ENCODE results near the gene TXNRD1.

The TXNRD1 gene

DNA sequence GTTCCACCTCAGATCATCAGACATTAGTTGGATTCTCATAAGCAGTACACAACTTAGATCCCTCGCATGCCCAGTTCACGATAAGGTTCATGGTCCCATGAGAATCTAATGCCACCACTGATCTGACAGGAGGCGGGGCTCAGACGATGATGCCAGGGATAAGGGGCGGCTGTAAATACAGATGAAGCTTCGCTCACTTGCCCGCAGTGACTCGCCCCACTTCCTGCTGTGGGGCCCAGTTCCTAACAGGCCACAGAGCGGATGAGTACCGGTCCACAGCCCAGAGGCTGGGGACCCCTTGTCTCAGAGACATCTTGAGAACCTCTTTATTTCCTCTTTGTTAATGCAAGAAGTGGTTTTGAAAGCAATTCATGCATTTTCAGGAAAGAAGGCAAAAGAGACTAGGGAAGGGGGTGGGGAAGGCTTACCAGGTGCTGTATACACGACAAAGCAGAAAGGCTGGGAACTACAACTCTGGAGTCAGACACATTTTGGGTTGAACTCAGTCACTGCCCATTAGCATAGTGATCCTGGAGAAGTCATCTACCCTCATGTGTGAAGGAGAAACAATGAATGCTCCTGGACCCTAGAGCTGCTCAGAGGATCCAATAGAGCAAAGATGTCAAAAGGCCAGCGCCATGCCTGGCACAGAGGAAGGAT is 156.6 kb downstream of the TXNRD1 start:
- no peak overlapping the region for H3K27ac ChIP-seq

DNA sequence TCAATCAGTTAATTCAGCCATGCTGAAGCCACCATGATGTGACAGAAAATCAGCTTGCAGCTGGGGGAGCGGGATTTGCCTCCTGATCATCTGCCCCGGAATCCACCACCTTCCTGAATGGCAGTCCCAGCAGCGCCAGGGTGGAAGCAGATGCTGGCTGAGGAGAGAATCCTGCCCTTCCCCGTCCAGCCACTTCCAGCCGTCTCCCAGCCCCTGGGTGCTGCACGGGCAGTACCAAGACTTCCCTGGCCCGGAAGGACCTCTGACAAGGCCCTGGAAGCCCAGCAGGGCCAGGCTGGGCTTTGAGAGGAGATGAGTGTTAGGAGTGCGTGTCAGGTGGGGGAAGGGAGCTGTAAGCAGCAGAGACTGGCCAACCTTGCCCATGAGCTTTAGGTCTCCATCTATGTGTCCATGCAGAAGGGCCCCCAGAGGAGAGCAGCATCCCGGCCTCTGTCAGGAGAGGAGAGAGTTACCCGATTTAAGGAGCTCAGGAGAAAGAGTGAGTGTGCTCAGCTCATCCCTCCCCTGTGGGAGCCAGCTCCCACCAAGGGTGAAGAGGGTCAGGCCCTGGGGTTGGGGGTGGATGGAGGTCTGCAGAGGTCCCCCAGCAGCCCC is 157.2 kb downstream of the TXNRD1 start:
- H3K27ac ChIP-seq, result no peak overlapping the region
- TF ChIP-seq, protein P1, sequence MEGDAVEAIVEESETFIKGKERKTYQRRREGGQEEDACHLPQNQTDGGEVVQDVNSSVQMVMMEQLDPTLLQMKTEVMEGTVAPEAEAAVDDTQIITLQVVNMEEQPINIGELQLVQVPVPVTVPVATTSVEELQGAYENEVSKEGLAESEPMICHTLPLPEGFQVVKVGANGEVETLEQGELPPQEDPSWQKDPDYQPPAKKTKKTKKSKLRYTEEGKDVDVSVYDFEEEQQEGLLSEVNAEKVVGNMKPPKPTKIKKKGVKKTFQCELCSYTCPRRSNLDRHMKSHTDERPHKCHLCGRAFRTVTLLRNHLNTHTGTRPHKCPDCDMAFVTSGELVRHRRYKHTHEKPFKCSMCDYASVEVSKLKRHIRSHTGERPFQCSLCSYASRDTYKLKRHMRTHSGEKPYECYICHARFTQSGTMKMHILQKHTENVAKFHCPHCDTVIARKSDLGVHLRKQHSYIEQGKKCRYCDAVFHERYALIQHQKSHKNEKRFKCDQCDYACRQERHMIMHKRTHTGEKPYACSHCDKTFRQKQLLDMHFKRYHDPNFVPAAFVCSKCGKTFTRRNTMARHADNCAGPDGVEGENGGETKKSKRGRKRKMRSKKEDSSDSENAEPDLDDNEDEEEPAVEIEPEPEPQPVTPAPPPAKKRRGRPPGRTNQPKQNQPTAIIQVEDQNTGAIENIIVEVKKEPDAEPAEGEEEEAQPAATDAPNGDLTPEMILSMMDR (conservative IDR thresholded peaks at IDR 0.05), result no peak

More for the DNA sequence above, 156.6 kb downstream of the TXNRD1 start:
- TF ChIP-seq, protein P1 (conservative IDR thresholded peaks at IDR 0.05), result no peak

DNA sequence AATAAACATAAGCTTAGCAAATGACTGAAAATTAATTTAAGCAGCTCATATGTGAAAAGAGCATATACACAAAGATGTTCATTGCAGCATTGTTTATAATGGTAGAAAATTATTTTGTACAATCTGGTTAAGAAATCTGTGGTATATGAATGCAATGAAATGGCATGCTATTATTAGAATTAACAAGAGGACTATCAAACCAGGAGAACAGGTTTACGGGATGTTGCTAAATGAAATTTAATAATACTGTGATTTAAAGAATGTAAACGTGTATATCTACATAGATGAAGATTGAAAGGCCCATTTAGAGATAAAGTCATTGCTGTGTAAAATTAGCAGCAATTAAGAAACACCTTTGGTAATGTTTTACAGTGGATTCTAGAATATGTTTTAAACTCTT is 158.5 kb downstream of the TXNRD1 start:
- TF ChIP-seq, protein P1 (conservative IDR thresholded peaks at IDR 0.05), result no peak
- no peak overlapping the region for H3K27ac ChIP-seq

DNA sequence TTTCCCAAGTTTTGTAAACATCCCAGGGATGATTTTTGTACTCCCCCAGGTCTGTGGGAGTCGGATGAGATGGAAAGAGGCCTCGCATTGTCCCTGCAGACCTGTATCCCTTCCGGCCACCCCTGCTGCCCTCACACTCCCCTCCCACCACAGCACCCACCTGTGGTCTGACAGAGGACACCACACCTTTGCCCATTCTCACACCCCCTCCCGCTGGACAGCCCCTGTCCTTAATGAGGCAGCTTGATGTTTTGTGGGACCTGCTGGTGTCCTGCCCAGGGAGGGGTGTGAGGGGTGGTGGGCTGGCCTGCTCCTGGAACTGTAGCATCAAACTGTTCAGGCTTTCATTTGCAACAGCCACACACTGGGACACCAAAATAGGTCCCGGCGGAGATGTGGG is 159.2 kb downstream of the TXNRD1 start:
- no peak overlapping the region for H3K27ac ChIP-seq
- TF ChIP-seq, protein P1 (conservative IDR thresholded peaks at IDR 0.05), result no peak

DNA sequence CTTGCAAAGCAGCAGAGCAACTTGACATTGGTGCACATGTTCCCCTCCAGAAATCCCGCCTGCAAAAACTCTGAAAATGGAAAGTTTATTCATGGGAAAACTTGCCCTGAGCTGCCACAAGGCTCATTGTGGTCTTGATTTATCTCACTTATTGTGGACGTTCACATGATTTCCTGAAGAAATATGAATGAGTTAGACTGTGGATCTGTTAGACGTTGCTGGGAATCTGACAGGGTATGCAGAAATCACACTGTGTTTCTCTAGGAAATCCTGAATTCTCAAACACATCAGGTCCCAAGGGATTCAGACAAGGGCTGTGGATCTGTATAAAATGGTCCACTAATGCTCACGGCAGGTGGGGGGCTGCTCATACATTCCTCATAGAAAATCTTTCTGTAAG is 160.2 kb downstream of the TXNRD1 start:
- no peak overlapping the region for H3K27ac ChIP-seq
- TF ChIP-seq, protein P1 (conservative IDR thresholded peaks at IDR 0.05), result no peak

DNA sequence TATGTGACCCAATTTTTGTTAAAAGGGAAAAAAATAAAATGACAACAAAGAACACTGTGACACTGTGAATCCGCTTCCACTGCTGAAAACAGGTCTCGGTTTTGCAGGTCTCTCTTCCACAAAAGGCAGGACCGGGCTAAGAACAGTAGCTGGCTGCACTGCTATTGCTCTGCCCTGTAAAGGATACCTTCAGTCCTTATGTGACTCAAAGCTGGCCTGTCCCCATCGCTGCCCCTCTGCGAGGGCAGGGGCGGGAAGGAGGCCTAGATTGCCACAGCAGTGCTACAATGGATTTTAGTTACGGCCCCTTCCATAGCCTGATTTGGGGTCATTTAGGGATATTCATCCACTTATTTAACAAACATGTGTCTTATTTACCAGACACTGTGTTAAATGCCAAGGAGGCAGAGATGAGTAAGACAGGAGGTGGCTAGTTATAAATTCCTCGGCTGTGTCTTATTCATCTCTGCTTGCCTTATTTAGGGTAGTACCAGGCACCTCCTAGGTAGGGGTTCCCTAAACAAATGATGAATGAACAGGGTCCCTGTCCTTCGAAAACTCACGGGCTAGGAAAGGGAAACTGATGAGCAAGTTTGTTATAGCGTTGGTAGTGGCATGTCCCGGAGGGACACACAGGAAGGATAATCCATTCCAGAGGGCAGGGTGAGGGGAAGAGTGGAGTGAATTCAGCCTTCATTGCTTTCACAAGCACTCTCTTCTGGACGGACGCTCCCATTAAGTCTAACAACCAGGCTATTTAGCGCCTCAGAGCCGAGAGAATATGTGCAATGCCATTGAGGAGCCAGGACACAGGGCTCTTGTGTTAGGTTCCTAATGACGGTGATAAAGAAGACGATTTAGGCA is 161.3 kb downstream of the TXNRD1 start:
- TF ChIP-seq, protein P1 (conservative IDR thresholded peaks at IDR 0.05), result no peak

DNA sequence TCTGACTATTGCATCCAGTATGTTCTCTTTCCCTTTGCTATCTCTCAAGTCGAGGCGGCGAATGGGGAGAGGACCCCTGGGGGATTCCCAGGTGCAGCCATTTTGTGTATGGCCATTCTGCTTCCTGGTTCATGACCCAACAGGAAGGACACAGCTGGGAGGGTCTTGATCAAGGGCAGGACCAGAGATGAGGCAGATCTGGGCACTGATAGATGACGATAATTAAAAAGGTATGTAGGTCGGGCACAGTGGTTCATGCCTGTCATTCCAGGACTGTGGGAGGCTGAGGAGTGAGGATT is 161.9 kb downstream of the TXNRD1 start:
- no peak overlapping the region for H3K27ac ChIP-seq
- TF ChIP-seq, protein P1 (conservative IDR thresholded peaks at IDR 0.05), result no peak

More for the DNA sequence above, 161.3 kb downstream of the TXNRD1 start:
- H3K27ac ChIP-seq, result no peak overlapping the region

All from VCaP (cell line).